HepG2 (cell line): ENCODE data around the gene CEP250. TPM values are rescaled to one million over a fixed set of nuclear protein-coding genes. Genes with fewer than 3 reads are reported as not detected.

Source experiments
- CBFB ChIP-seq: sonication (generic); formaldehyde crosslinking; IDR thresholded peaks from 2 replicates; pipeline ENCODE4 v1.4.0; 2020; ENCODE audit warnings: missing genetic modification reagents
- CEBPG ChIP-seq: IDR thresholded peaks from 2 replicates; pipeline ENCODE4 v1.6.1; 2016
- DPF2 ChIP-seq: sonication (generic); formaldehyde crosslinking; IDR thresholded peaks from 2 replicates; pipeline ENCODE4 v1.4.0; 2020; ENCODE audit warnings: mild to moderate bottlenecking, low read depth, missing genetic modification reagents, borderline replicate concordance
- GATA4 ChIP-seq: sonication (generic); IDR thresholded peaks from 2 replicates; pipeline ENCODE4 v1.6.1; 2016; ENCODE audit warnings: antibody characterized with exemption, low read depth, borderline replicate concordance
- HNF4G ChIP-seq, 2 experiments: sonication (generic) in 1 of 2; formaldehyde crosslinking in 1 of 2; IDR thresholded peaks; 2 replicates each; pipeline versions ENCODE4 v1.4.0 to v1.6.1; 2011 to 2020; ENCODE audit warnings: borderline replicate concordance in 2 of 2, low read depth in 2 of 2, mild to moderate bottlenecking in 2 of 2, low read length in 1 of 2, missing genetic modification reagents in 1 of 2, moderate library complexity in 1 of 2
- NAIF1 ChIP-seq: sonication (generic); formaldehyde crosslinking; IDR thresholded peaks from 2 replicates; pipeline ENCODE4 v1.5.0; 2020; ENCODE audit warnings: mild to moderate bottlenecking, missing genetic modification reagents, borderline replicate concordance
- ZFY ChIP-seq: sonication (generic); formaldehyde crosslinking; IDR thresholded peaks from 2 replicates; pipeline ENCODE4 v1.4.0; 2020; ENCODE audit warnings: missing genetic modification reagents
- polyA plus RNA-seq, 8 experiments: library from polyadenylated mRNA; depleted of rRNA in 3 of 8; stranded (reverse) in 7 of 8; unstranded in 1 of 8; fragments of >200 nt; fragmentation: Illumina TruSeq in 4 of 8; extraction: Trizol in 4 of 8; gene quantifications; 2 replicates each; pipeline versions ENCODE4 v1.2.1 to v1.2.3, GENCODE V29; 2011 to 2016; ENCODE audit warnings: low read depth in 4 of 8, missing spikeins in 1 of 8, mixed read lengths in 1 of 8; ENCODE audit not compliant: insufficient read depth in 1 of 8
- total RNA-seq, 5 experiments: library from RNA; depleted of rRNA; stranded (reverse); fragments of >200 nt; fragmentation: Illumina TruSeq; extraction: Trizol; gene quantifications; 2 replicates each; pipeline ENCODE4 v1.2.3, GENCODE V29; 2016; ENCODE audit warnings: low read depth in 1 of 5
- TF ChIP-seq, protein P1 (sequence below): sonication (generic); formaldehyde crosslinking; IDR thresholded peaks from 2 replicates; pipeline ENCODE4 v1.9.0; 2021; ENCODE audit warnings: missing genetic modification reagents, borderline replicate concordance
- TF ChIP-seq, protein P2 (sequence below): IDR thresholded peaks from 2 replicates; pipeline ENCODE4 v1.6.1; 2016; ENCODE audit warnings: low read depth, missing genetic modification reagents, missing compliant biosample characterization
- TF ChIP-seq, protein P3 (sequence below): sonication (generic); formaldehyde crosslinking; IDR thresholded peaks from 2 replicates; pipeline ENCODE4 v1.4.0; 2020; ENCODE audit warnings: missing genetic modification reagents

Gene CEP250
- total and polyA plus RNA-seq, 2 of the 13 experiments (the other 11 are each of a cell fraction or from before 2014, with no cell fraction given) = 28.8 to 55.3 TPM

DNA sequence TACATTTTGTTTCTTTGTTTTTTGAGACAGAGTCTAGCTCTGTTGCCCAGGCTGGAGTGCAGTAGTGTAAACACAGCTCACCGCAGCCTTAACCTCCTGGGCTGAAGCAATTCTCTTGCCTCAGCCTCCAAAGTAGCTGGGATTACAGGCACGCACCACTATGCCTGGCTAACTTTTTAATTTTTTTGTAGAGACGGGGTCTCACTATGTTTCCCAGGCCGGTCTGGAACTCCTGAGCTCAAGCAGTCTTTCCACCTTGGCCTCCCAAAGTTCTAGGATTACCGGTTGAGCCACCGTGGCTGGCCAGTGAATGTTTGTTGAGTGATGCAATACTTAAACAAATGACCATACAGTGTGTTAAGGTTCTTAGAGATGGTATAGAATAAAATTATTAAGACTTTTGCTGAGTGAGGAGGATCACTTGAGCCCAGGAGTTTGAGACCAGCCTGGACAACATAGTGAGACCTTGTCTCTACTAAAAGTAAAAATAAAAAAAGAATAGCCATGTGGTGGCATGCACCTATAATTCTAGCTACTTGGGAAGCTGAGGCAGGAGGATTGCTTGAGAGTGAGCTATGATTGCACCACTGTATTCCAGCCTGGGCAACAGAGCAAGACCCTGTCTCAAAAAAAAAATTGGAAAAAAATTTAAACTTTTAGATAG, 13.4 kb downstream of the CEP250 start (continued):
- TF ChIP-seq, protein P1, sequence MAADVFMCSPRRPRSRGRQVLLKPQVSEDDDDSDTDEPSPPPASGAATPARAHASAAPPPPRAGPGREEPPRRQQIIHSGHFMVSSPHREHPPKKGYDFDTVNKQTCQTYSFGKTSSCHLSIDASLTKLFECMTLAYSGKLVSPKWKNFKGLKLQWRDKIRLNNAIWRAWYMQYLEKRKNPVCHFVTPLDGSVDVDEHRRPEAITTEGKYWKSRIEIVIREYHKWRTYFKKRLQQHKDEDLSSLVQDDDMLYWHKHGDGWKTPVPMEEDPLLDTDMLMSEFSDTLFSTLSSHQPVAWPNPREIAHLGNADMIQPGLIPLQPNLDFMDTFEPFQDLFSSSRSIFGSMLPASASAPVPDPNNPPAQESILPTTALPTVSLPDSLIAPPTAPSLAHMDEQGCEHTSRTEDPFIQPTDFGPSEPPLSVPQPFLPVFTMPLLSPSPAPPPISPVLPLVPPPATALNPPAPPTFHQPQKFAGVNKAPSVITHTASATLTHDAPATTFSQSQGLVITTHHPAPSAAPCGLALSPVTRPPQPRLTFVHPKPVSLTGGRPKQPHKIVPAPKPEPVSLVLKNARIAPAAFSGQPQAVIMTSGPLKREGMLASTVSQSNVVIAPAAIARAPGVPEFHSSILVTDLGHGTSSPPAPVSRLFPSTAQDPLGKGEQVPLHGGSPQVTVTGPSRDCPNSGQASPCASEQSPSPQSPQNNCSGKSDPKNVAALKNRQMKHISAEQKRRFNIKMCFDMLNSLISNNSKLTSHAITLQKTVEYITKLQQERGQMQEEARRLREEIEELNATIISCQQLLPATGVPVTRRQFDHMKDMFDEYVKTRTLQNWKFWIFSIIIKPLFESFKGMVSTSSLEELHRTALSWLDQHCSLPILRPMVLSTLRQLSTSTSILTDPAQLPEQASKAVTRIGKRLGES = 0 out of 2 replicates have a peak, but pooled peaks have one; percentile 17
- TF ChIP-seq ZFY (CRISPR knock-in tag) (peak; percentile 26; the same call in 1 of the 2 replicates), CBFB (CRISPR knock-in tag) (0 out of 2 replicates have a peak, but pooled peaks have one; percentile 29), NAIF1 (CRISPR knock-in tag) (peak; percentile 87; the same call in 1 of the 2 replicates), CEBPG (CRISPR knock-in tag) (peak; percentile 98), GATA4 (no peak), DPF2 (CRISPR knock-in tag) (peak; percentile 75), HNF4G (IDR thresholded peaks at IDR 0.05; ENCODE audit: borderline replicate concordance, low read depth, low read length) (no peak), HNF4G (CRISPR knock-in tag; IDR thresholded peaks at IDR 0.05; ENCODE audit: borderline replicate concordance, low read depth) (no peak)
- TF ChIP-seq, protein P2, sequence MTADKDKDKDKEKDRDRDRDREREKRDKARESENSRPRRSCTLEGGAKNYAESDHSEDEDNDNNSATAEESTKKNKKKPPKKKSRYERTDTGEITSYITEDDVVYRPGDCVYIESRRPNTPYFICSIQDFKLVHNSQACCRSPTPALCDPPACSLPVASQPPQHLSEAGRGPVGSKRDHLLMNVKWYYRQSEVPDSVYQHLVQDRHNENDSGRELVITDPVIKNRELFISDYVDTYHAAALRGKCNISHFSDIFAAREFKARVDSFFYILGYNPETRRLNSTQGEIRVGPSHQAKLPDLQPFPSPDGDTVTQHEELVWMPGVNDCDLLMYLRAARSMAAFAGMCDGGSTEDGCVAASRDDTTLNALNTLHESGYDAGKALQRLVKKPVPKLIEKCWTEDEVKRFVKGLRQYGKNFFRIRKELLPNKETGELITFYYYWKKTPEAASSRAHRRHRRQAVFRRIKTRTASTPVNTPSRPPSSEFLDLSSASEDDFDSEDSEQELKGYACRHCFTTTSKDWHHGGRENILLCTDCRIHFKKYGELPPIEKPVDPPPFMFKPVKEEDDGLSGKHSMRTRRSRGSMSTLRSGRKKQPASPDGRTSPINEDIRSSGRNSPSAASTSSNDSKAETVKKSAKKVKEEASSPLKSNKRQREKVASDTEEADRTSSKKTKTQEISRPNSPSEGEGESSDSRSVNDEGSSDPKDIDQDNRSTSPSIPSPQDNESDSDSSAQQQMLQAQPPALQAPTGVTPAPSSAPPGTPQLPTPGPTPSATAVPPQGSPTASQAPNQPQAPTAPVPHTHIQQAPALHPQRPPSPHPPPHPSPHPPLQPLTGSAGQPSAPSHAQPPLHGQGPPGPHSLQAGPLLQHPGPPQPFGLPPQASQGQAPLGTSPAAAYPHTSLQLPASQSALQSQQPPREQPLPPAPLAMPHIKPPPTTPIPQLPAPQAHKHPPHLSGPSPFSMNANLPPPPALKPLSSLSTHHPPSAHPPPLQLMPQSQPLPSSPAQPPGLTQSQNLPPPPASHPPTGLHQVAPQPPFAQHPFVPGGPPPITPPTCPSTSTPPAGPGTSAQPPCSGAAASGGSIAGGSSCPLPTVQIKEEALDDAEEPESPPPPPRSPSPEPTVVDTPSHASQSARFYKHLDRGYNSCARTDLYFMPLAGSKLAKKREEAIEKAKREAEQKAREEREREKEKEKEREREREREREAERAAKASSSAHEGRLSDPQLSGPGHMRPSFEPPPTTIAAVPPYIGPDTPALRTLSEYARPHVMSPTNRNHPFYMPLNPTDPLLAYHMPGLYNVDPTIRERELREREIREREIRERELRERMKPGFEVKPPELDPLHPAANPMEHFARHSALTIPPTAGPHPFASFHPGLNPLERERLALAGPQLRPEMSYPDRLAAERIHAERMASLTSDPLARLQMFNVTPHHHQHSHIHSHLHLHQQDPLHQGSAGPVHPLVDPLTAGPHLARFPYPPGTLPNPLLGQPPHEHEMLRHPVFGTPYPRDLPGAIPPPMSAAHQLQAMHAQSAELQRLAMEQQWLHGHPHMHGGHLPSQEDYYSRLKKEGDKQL (CRISPR knock-in tag) = peak; percentile 46; the same call in 1 of the 2 replicates
- TF ChIP-seq, protein P3, sequence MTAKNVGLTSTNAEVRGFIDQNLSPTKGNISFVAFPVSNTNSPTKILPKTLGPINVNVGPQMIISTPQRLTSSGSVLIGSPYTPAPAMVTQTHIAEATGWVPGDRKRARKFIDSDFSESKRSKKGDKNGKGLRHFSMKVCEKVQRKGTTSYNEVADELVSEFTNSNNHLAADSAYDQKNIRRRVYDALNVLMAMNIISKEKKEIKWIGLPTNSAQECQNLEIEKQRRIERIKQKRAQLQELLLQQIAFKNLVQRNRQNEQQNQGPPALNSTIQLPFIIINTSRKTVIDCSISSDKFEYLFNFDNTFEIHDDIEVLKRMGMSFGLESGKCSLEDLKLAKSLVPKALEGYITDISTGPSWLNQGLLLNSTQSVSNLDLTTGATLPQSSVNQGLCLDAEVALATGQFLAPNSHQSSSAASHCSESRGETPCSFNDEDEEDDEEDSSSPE (CRISPR knock-in tag) = no peak
